ENCODE results near the gene SLC15A2.

The SLC15A2 gene

DNA sequence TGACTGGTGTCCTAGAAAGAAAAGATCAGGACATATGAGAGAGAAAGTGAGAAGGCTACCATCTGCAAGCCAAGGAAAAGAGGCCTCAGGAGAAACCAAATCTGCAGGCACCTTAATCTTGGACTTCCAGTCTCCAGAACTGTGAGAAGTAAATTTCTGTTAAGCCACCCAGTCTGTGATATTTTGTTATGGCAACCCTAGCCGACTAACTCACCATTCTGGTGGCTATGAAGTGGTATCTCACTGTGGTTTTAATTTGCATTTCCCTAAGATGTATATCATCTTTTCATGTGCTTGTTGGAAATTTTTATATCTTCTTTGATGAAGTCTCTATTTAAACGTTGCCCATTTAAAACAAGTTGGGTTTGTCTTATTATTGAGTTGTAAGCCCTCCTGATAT is 87.3 kb downstream of the SLC15A2 start:
- H3K4me3 ChIP-seq (ENCODE audit: low read depth, low read length), result no peak overlapping the region
- TF ChIP-seq MYC (IDR thresholded peaks at IDR 0.05; ENCODE audit: low read depth, low read length) (no peak), CTCF (IDR thresholded peaks at IDR 0.05; ENCODE audit: low read depth, low read length) (no peak), MAX (IDR thresholded peaks at IDR 0.05; ENCODE audit: low read depth, low read length) (no peak), POLR2A (IDR thresholded peaks at IDR 0.05; ENCODE audit: extremely low read depth, insufficient read length) (no peak)
- no peak for DNase-seq (ENCODE audit: low read depth)

- TF ChIP-seq POLR2A (IDR thresholded peaks at IDR 0.05; ENCODE audit: extremely low read depth, insufficient read length) (no peak), CTCF (IDR thresholded peaks at IDR 0.05; ENCODE audit: low read depth, low read length) (no peak), MAX (IDR thresholded peaks at IDR 0.05; ENCODE audit: low read depth, low read length) (no peak), MYC (IDR thresholded peaks at IDR 0.05; ENCODE audit: low read depth, low read length) (no peak)
- H3K4me3 ChIP-seq (ENCODE audit: low read depth, low read length), result no peak overlapping the region
- no peak for DNase-seq (ENCODE audit: low read depth)
Measured at GRCh38 chr3:121985846-121986245, 91.6 kb downstream of the SLC15A2 start.

DNA sequence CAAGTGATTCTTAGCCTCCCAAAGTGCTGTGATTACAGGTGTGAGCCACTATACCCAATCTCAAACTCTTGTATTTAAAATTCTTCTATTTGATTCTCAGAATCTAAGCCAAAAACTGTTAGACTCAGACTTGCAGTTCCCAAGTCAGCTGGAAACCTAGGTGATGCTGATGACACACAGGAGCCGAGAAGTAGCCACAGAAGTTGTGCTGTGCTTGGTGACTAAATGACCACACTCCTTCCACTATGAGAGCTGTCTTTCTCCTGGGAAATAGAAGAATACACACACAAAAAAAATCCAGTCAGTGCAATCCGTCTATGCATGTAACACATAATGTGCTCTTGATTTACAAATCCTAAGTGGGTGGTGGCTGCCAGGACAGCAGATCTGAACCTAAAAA is 93.9 kb downstream of the SLC15A2 start:
- H3K4me3 ChIP-seq (ENCODE audit: low read depth, low read length), result no peak overlapping the region
- TF ChIP-seq MYC (IDR thresholded peaks at IDR 0.05; ENCODE audit: low read depth, low read length), result no peak
- no peak for TF ChIP-seq MAX (IDR thresholded peaks at IDR 0.05; ENCODE audit: low read depth, low read length)
- TF ChIP-seq CTCF (IDR thresholded peaks at IDR 0.05; ENCODE audit: low read depth, low read length), result no peak
- TF ChIP-seq POLR2A (IDR thresholded peaks at IDR 0.05; ENCODE audit: extremely low read depth, insufficient read length), result no peak
- no peak for DNase-seq (ENCODE audit: low read depth)

DNA sequence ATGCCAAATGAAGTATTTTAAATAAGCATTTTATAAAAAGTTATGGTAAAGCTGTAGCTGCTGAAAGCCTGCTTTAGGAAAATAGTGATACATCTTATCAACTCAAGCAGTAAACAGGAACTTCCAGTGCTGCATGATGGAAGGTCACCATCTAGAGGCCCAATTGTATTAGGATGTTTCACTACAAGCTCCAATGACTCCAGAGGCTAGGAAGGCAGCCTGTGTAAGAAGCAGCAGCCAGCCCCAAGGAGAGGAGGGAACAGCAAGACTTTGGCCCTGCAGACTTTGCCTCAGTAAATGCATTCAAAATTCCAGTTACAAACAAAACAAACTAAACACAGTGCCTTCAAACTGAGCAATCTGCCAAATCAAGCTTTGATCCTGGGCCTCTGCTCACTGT is 95.7 kb downstream of the SLC15A2 start:
- no peak for TF ChIP-seq MYC (IDR thresholded peaks at IDR 0.05; ENCODE audit: low read depth, low read length)
- peak; percentile 39 for DNase-seq (ENCODE audit: low read depth)
- no peak overlapping the region for H3K4me3 ChIP-seq (ENCODE audit: low read depth, low read length)

DNA sequence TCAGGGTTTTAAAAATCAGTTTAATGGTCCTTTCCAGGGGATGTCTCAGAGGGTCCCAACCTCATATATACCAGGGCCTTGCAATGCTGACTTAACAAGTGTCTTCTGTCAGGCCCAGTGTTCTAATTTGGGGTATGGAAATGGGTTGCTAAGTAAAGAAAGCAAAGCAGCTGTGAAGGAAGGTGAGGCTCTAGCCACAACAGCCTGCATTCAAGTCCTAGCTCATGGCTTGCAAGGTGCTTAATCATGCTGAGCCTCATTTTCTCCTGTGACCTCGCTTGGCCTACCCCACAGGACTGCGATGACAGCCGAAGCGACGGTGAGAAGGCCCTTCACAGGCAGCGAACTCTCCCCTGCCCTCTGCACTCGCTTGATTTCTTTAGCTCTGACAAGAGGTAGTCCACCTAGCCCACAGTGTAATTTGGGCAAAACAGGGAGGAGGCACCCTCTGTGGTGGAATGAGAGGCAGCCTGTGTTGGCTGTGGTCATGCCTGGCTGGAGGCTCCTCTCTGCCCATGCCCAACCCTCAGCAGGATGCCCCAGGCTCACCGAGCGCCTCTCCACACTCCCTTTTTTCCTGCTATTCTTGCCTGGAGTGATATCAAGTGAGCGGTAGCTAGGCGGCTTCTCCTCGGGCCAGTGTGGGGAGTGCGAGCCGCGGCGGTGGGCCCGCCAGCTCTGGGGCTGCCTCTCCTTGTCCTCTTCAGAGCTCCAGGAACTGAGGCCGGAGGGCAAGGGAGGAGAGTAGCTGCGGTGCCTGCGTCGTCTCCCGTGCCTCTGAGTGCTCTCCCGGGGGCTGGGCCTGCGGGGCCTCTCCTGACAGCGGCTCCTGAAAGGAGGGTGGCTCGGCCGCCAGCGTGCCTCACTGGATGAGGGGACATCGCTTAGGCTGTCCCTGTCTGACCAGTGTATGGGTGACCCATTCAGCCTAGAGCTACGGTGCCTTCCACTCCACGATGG is 98.7 kb downstream of the SLC15A2 start:
- no peak for DNase-seq (ENCODE audit: low read depth)
- TF ChIP-seq CTCF (IDR thresholded peaks at IDR 0.05; ENCODE audit: low read depth, low read length), result no peak
- no peak for TF ChIP-seq MYC (IDR thresholded peaks at IDR 0.05; ENCODE audit: low read depth, low read length)
- TF ChIP-seq MAX (IDR thresholded peaks at IDR 0.05; ENCODE audit: low read depth, low read length), result no peak
- no peak for TF ChIP-seq POLR2A (IDR thresholded peaks at IDR 0.05; ENCODE audit: extremely low read depth, insufficient read length)
- no peak overlapping the region for H3K4me3 ChIP-seq (ENCODE audit: low read depth, low read length)

All from NB4 (cell line).